Testis (tissue), 3 donors: ENCODE data around the gene AGAP1. TPM values are rescaled to one million over a fixed set of nuclear protein-coding genes. Genes with fewer than 3 reads are reported as not detected.

Experiments
- DNase-seq: peaks from one replicate; pipeline ENCODE4 v3.0.0-alpha.2; 2019
- H3K27ac ChIP-seq, 2 donors: fragments of 200-600 bp; sonication (generic); one replicate each; pipeline ENCODE4 v1.5.1; 2019
- H3K27me3 ChIP-seq: fragments of 200-600 bp; sonication (generic); one replicate; pipeline ENCODE4 v1.5.1; 2019
- H3K36me3 ChIP-seq: fragments of 200-600 bp; sonication (generic); one replicate; pipeline ENCODE4 v1.5.1; 2017; ENCODE audit warnings: low read depth; ENCODE audit errors: missing control alignments
- H3K4me1 ChIP-seq: fragments of 200-600 bp; sonication (generic); one replicate; pipeline ENCODE4 v1.5.1; 2019
- H3K4me3 ChIP-seq, 2 donors: fragments of 200-600 bp; sonication (generic); one replicate each; pipeline ENCODE4 v1.5.1; 2017 to 2019
- H3K9me3 ChIP-seq: fragments of 200-600 bp; sonication (generic); one replicate; pipeline ENCODE4 v1.5.1; 2017
- POLR2A ChIP-seq: fragments of 450-650 bp; IDR thresholded peaks from one replicate; pipeline ENCODE4 v1.6.1; 2017; ENCODE audit warnings: antibody characterized with exemption, mild to moderate bottlenecking, moderate library complexity
- whole genome bisulfite sequencing, 2 donors: methylation state at CpG; one replicate each; pipeline ENCODE4 v1.1.5; 2018; 5-methylcytosine and 5-hydroxymethylcytosine counted together
- intact Hi-C: fragments of 100-400 bp; cut with DNase I; formaldehyde crosslinking; loops from one replicate; pipeline ENCODE4 v1.15.1; 2023; ENCODE audit warnings: low total_unique reads
- polyA plus RNA-seq: library from polyadenylated mRNA; stranded (reverse); fragments of 350-450 nt; fragmentation: Illumina TruSeq; extraction: RNeasy Lipid Tissue Mini Kit (QIAGEN cat#74804); gene quantifications from one replicate; pipeline ENCODE4 v1.2.3, GENCODE V29; 2014; ENCODE audit warnings: low read depth, low replicate concordance; ENCODE audit not compliant: insufficient read depth
- total RNA-seq, 2 donors: library from RNA; depleted of rRNA; stranded (reverse); fragments of >200 nt; gene quantifications; one replicate each; pipeline ENCODE4 v1.2.3, GENCODE V29; 2016
- TF ChIP-seq, protein P1 (sequence below), 3 experiments: fragments of 450-650 bp in 2 of 3; fragments of 200-600 bp in 1 of 3; sonication (generic) in 1 of 3; IDR thresholded peaks; one replicate each; pipeline ENCODE4 v1.5.1; 2016 to 2019; ENCODE audit warnings: antibody characterized with exemption in 3 of 3, mild to moderate bottlenecking in 2 of 3, moderate library complexity in 1 of 3

Gene AGAP1
- total and polyA plus RNA-seq, 3 donors from 2014 or later, result 21.4 to 45.5 (median 40.7) TPM

DNA sequence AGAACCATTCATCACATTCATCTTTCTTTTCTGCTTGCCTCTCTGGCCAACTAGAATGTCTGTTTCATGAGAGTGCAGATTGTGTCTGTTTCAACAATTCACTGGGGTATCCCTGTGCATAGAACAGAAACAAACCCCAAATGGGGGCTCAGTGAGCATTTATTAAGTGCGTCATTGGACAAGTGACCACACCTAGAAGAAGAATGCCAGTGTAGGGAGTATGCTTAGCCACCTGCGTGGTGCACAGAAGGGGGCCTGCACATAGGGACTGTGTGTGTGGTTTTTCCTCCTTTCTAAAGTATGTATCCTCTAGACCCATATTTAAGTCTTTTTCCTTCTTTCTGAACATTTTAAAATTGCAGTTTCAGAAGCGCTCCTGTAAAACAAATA, 255.9 kb downstream of the AGAP1 start:
- intact Hi-C loops, result no loop called here
- WGBS, 2 donors, result 89 to 97% methylated on average over 3 of the region's 3 CpGs
- Histone ChIP-seq H3K27me3 (no peaks in the 10 kb centered on the region), H3K4me3 (no peak overlapping the region), H3K9me3 (no peaks in the 10 kb centered on the region), H3K36me3 (no peaks in the 10 kb centered on the region), H3K27ac (no peak overlapping the region), H3K4me1 (no peaks in the 10 kb centered on the region)
- TF ChIP-seq, protein P1, sequence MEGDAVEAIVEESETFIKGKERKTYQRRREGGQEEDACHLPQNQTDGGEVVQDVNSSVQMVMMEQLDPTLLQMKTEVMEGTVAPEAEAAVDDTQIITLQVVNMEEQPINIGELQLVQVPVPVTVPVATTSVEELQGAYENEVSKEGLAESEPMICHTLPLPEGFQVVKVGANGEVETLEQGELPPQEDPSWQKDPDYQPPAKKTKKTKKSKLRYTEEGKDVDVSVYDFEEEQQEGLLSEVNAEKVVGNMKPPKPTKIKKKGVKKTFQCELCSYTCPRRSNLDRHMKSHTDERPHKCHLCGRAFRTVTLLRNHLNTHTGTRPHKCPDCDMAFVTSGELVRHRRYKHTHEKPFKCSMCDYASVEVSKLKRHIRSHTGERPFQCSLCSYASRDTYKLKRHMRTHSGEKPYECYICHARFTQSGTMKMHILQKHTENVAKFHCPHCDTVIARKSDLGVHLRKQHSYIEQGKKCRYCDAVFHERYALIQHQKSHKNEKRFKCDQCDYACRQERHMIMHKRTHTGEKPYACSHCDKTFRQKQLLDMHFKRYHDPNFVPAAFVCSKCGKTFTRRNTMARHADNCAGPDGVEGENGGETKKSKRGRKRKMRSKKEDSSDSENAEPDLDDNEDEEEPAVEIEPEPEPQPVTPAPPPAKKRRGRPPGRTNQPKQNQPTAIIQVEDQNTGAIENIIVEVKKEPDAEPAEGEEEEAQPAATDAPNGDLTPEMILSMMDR (IDR thresholded peaks at IDR 0.05), result no peak
- TF ChIP-seq POLR2A, result no peak
- no peak for DNase-seq

DNA sequence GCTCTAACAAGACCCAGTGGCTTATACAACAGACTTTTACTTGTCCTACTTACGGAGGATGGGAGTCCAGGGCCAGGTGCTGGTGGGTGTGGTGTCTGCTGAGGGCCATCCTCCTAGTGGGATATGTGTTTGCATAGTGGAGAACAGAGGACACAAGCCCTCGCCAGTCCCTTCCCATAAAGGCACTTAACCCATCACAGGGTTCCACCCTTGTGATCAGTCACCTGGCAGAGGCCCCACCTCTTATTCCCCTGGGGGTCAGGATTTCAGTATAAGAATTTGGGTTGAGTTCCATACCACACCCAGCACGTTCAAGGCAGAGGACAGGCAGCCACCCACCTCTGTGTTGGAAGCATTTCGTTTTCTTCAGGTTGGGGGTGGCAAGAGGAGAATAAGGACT, 259.0 kb downstream of the AGAP1 start:
- H3K27me3 ChIP-seq, result no peaks in the 10 kb centered on the region
- TF ChIP-seq POLR2A, result no peak
- TF ChIP-seq, protein P1 (IDR thresholded peaks at IDR 0.05), result no peak
- no peaks in the 10 kb centered on the region for H3K36me3 ChIP-seq
- DNase-seq, result no peak
- intact Hi-C loops, result no loop called here
- H3K4me3 ChIP-seq, result no peak overlapping the region
- WGBS, 2 donors, result 92 to 95% methylated on average over 4 of the region's 4 CpGs
- H3K9me3 ChIP-seq, result no peaks in the 10 kb centered on the region
- no peaks in the 10 kb centered on the region for H3K4me1 ChIP-seq
- H3K27ac ChIP-seq, result no peak overlapping the region

DNA sequence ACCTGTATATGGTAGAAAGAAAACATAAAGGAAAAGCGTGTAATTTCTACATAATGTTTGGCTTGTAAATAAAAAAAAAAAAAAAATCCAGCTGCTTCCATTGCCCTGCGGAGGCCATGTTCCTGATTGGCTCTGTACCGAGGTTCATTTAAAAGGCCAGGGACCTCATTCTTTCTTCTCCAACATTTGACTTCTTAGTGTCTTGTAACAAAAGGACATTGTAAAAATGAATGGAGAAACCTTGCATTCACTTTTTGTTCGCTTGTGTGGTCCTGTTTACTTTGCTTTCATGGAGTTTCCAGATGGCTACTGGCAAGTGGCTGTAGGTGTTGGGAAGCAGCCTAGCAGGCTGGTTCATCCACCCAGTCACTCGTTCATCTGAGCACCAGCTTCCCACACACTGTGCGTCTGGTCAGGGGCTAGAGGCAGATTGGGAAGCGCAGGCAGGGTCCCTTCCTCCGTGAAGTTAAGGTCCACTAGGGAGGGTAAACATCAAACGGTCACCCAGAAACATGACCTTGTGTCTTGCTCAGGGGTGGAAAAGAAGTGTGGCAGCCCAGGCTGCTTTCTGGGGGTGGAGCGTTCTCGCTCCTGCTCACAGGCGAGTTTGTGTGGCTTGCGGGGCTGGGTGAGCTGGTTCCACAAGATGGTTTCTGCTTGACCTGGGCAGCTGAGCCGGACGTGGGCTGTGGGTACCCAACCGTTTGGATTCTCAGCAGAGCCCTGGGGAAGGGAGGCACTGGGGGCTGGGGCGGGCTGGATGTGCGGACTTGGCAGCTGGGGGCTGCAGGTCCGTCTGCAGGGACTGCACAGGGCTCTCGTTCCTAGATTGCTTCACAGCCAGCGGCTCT, 260.7 kb downstream of the AGAP1 start:
- intact Hi-C loops, result no loop called here
- Histone ChIP-seq H3K9me3 (no peaks in the 10 kb centered on the region), H3K4me3 (no peak overlapping the region), H3K27me3 (no peaks in the 10 kb centered on the region), H3K27ac (no peak overlapping the region), H3K36me3 (no peaks in the 10 kb centered on the region), H3K4me1 (no peaks in the 10 kb centered on the region)
- WGBS, 2 donors, result 86 to 87% methylated on average over 21 of the region's 21 CpGs
- no peak for DNase-seq
- TF ChIP-seq, protein P1 (IDR thresholded peaks at IDR 0.05), result no peak

DNA sequence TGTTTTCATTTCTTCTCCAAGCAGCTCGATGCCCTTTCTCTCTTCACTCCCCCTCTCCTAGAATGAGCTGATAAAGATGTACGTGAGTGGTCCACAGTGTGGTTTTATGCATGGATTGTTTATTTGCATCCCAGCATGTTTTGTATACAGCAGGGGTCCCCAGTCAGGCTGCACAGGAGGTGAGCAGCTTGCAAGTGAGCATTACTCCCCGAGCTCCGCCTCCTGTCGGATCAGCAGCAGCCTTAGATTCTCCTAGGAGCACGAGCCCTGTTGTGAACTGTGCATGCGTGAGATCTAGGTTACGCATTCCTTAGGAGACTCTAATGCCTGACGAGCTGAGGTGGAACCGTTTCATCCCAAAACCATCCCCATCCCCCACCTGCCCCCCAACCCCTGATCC, 262.6 kb downstream of the AGAP1 start:
- Histone ChIP-seq H3K27me3 (no peaks in the 10 kb centered on the region), H3K4me3 (no peak overlapping the region), H3K36me3 (no peaks in the 10 kb centered on the region), H3K9me3 (no peaks in the 10 kb centered on the region), H3K4me1 (no peaks in the 10 kb centered on the region), H3K27ac (no peak overlapping the region)
- intact Hi-C loops, result no loop called here
- WGBS, 2 donors, result 85 to 88% methylated on average over 8 to 10 of the region's 10 CpGs
- TF ChIP-seq, protein P1 (IDR thresholded peaks at IDR 0.05), result no peak
- no peak for TF ChIP-seq POLR2A
- DNase-seq, result no peak

DNA sequence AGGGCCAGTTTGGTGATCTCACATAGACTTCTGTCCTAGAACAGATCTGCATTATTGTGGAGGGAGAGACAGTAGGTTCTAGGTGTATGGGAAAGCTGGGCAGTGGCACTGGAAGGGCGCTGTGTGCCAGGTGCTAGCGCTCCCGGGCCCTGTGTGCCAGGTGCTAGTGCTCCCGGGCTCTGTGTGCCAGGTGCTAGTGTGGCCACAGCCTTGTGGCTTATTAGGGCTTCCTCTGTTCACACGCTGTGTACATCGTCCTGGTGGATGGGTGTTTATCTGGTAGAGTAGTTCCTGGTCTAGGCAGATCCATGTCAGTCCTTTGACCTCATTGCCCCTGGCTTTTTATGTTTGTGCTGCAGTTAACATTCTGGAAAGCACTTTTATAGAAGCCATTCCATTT, 263.4 kb downstream of the AGAP1 start:
- Histone ChIP-seq H3K27ac (no peak overlapping the region), H3K27me3 (no peaks in the 10 kb centered on the region), H3K9me3 (no peaks in the 10 kb centered on the region), H3K36me3 (no peaks in the 10 kb centered on the region), H3K4me1 (no peaks in the 10 kb centered on the region), H3K4me3 (no peak overlapping the region)
- no peak for TF ChIP-seq POLR2A
- TF ChIP-seq, protein P1 (IDR thresholded peaks at IDR 0.05), result no peak
- intact Hi-C loops, result no loop called here
- no peak for DNase-seq
- WGBS, 2 donors, result 92 to 94% methylated on average over 6 of the region's 6 CpGs
